T-helper 9 cell (primary cell): ENCODE results near the gene FAM32A.
"Not testable (repeated sequence)": the region's sequence is repeated elsewhere in the genome, so short reads cannot be mapped to it uniquely, and the experiment has no call there.

ENCODE experiments used
- DNase-seq: peaks from one replicate; pipeline ENCODE4 v3.0.0-alpha.2; 2020

Gene FAM32A

GRCh38 chr19:16164222-16164890, 20.9 kb upstream of the FAM32A start:
- DNase-seq: no peak

DNA sequence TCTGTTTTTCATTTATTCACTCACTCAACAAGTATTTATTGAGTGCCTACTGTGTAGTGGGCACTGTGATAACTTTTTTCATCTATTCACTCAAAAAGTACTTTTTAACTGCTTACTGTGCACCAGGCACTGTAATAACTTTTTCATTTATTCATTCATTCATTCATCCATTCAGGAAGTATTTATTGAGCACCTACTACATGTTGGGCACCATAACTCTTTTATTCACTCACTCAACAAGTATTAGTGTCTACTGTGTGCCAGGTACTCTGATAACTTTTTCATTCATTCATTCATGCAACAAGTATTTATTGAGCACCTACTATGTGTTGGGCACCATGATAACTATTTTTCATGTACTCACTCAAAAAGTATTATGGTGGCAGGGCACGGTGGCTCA, 18.8 kb upstream of the FAM32A start:
- DNase-seq: no peak

DNA sequence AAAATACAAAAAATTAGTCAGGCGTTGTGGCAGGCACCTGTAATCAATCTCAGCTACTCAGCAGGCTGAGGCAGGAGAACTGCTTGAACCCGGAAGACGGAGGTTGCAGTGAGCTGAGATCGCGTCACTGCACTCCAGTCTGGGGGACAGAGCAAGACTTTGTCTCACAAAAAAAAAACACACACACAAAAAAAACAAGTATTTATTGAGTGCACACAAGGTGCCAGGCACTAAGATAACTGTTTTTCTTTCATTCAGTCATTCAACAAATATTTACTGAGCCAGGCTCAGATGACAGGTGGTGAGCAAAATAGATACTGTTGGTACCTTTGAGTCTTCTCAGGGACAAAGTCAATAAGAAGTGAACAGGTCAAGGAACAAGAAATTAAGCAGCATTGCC, 18.2 kb upstream of the FAM32A start:
- DNase-seq: no peak

- no peak for DNase-seq
Measured at GRCh38 chr19:16168465-16169081, 16.6 kb upstream of the FAM32A start.

GRCh38 chr19:16170134-16170533, 15.1 kb upstream of the FAM32A start:
- no peak for DNase-seq

- no peak for DNase-seq
Measured at GRCh38 chr19:16175954-16176353, 9.3 kb upstream of the FAM32A start.

DNA sequence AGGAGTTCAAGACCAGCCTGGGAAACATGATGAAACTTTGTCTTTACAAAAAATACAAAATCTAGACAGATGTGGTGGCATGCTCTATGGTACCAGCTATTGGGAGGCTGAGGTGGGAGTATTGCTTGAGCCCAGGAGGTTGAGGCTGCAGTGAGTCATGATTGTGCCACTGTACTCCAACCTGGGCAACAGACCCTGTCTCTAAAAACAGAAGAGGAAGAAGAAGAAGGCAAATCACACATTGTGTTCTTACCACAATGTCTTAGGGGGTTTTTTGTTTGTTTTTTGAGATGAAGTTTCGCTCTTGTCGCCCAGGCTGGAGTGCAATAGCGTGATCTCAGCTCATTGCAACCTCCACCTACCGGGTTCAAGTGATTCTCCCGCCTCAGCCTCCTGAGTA, 6.3 kb upstream of the FAM32A start:
- DNase-seq: not testable (repeated sequence)

DNA sequence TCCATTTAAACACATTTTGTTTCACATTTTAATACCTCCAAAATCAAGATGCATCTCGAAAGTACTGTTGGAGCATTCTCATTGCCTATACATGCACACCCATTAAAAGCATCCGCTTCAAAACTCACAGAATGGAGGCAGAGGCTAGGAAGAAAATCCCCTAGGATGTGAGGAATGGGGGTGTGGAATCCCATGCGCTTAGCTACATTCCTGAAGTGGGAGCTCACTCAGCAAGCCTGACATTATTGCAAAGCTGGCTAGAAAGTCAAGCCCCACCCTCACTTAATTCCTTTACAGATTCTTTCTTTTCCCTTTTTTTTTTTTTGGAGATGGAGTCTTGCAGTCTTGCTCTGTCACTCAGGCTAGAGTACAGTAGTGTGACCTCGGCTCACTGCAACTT, 4.6 kb upstream of the FAM32A start:
- DNase-seq: no peak

DNA sequence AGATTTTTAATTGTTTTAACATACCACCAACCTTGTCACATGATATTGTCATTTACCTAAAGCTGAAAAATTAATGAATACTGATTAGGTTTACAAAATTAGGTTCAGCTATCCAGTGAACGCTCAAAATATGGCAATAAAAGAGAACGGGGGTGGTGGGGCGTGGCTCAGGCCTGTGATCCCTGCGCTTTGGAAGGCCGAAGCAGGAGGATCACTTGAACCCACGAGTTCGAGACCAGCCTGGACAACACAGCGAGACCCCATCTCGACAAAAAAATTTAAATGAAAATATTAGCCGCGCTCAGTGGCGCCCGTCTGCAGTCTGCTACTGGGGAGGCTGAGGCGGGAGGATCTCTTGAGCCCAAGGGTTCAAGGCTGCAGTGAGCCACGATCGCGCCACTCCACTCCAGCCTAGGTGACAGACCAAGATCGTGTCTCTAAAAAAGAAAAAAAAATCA, 516 bp upstream of the FAM32A start:
- no peak for DNase-seq

DNA sequence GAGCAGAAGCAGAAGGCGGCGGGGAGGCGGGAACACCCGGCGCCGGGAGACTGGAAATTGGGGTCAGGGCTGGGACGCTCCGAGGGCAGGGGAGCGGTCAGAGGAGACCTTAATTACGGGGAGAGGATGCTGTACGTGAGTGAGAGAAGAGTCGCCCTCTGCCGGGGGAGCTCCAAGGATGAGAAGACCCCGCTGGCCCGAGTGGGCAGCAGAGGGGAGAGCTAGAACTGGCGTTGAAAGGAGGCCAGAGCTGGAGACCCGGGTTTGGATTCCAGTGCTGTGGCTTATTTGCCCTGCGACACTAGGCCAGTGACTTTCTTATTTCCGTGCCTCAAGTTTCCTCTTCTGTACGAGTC, 536 bp downstream of the FAM32A start:
- DNase-seq: peak; percentile 17

DNA sequence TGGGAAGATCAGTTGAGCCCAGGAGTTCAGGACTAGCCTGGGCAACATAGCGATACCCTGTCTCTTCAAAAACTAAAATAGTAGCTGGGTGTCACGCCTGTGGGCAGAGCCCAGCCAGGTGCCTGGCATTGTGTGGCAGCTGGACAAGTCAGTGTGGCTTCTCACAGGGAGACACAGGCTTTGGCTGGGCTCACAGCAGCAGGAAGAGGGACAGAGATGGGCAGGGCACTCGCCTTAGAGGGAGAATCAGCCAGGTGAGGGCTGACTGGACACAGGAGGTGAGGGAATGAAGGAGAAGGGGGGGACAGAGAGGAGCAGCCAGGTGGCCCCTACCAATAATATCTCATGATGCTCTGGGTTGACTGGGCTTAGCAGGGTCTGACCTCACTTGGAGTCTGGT, 3.3 kb downstream of the FAM32A start:
- no peak for DNase-seq

- no peak for DNase-seq
Measured at GRCh38 chr19:16190198-16190597, 5.0 kb downstream of the FAM32A start.

- no peak for DNase-seq
Measured at GRCh38 chr19:16190736-16191135, 5.5 kb downstream of the FAM32A start.

DNA sequence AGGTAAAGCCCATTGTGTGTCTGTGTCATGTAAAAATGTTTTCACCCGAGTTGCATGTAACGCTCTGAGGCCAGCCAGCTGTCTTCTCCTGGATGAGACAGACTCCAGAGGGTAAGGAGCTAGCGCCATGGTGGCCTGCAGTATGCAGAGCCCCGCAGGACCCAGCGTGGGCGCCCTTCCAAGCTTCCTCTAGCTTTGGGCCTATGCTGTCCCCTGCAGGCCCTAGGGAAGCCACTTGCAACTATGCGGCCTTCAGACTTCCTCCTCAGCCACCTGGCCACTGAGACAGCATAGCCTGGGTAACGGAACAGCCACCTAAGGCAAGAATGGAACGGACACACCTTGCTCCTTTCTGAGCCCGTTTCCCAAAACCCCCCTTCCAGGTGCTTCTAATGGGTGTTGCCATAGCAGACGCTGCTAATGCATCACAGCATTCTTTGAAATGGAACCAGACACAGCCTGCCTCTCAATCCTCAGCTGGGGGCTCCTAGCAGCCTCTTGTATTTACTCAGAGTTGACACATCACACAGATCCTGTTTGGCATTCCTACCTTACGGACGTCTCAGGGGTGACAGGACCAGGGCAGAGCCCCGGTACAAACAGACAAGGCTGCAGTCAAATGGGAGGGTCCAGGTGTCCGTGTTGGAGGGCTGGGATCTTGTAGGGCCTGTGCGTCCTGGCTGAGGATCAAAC, 6.2 kb downstream of the FAM32A start:
- DNase-seq: no peak

- DNase-seq: no peak
Measured at GRCh38 chr19:16193466-16193865, 8.3 kb downstream of the FAM32A start.

GRCh38 chr19:16197188-16197621, 12.0 kb downstream of the FAM32A start:
- DNase-seq: no peak

DNA sequence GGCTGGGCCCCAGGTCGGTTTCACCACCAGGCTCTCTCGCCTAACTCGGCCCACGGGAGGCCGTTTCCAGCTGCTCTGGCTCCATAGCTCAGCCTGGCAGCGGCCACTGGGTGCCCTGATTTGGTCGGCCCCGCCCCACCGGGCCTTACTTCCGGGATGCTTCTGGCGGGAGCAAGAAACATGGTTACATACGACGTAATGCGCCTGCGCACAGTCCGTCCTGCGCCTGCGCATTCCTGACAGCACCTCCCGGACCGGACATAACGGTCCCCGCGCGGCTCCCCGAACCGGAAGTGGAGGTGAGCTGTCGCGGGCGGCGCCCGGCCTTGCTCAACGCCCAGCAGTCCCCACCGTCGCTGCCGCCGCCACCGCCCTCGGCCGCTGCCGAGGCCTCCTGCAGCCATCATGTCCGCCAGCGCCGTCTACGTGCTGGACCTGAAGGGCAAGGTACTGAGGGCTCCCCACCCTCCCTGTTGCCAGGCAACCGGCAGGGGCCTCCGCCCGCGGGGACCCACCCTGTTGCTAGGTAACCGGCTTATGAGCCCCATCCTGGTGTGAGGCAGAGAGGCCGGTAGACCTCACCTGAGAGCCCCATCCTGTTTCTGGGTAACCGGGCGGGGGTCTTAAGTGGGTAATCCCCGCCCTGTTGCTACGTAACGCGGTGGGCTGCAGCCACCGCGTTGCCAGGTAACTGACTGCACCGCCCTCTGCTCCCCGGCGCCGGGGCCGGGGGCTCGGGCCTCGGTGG, 12.6 kb downstream of the FAM32A start, which contains the start of gene AP1M1:
TSS of gene AP1M1 (plus strand) at position 290 of the 748 bp plus-strand sequence. CDS start at position 406, 116 bp downstream.
- peak; percentile 97 for DNase-seq

DNA sequence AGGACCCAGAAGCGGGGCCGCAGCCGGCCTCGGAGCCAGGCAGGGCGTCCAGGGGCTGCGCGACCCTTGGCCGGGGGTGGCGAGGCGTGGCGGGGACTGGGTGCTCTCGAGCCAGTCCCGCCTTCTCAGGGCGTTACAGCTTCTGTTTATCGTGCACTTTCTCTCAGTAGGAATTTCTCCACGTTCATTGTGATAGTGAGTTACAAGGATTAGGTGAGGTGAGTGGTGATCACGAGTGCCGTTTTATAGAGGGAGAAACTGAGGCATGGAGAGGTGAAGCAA, 13.1 kb downstream of the FAM32A start:
- no peak for DNase-seq

GRCh38 chr19:16199275-16199932, 14.2 kb downstream of the FAM32A start:
- no peak for DNase-seq

DNA sequence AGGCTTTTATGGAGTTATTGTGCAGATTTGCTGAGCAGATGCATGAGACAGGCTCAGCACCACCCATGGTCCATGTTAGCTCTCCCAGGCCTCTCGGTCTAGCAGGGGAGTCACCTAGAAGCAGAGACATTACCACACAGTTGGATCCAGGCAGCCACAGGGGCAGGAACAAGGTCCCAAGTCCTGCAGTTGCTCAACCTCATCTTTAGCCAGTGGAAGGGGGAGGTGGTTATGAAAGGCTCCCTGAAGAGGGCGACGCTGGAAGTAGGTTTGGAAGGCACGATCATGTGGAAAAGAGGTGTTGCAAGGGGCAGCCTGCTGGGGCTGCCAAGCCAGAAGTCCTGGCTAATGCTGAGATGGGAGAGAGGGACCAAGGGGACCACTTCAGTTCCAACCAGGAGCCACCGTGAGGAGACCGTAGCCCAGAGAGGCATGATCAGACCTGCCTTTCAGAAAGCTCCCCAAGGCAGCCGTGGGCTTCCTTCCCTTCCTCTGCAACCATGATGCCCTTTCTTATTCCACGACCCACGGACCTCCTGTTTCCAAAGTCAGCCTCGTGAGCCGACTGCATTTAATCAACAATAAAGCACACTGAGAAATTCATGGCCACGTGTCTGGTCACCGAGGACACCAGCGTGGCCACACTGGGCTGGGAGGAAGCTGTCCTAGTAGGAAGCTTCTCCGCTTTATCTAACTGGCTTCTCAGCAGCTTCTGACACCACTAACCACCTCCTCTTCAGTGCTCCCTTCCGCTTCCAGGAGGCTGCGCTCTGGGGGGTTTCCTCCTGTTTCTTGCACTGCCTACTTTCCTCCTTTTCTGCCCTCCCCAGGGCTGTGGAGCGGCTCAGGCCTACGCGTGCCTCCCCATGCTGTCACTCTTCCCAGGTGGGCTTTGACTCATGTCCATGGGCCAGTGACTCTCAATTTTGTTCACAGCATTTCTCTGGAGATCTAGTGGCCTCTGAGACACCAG, 15.1 kb downstream of the FAM32A start:
- no peak for DNase-seq

- no peak for DNase-seq
Measured at GRCh38 chr19:16201011-16201391, 15.8 kb downstream of the FAM32A start.
